ENCODE data around the gene RDH16. TPM values are rescaled to one million over a fixed set of nuclear protein-coding genes. Genes with fewer than 3 reads are reported as not detected.

The RDH16 gene
- total RNA-seq, 1 experiment from 2014 or later, result 0.59 TPM

DNA sequence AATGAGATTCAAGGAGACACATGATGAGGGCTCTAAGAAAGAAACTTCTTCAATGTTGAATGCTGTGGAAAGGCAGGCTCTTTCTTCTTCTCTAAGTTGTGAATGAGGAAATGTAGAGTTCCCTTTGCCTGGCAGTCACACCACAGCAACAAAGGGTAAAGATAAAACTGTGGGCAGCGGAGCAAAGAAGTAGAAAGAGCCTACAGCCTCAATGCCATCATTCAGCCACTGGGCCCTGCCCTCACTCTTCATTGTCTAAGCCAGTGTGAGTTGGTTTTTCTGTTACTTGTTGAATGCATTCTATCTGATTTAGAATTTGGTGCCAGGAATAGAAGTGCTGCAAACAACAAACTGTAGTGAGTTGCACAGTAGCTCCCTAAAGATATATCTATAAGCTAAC is 35.4 kb downstream of the RDH16 start:
- CTCF ChIA-PET, result no interaction called here
- DNase-seq (ENCODE audit: low read depth, low spot score), result no peak
- no peaks in the 10 kb centered on the region for H3K36me3 ChIP-seq (ENCODE audit: control insufficient read depth in 1 of 2, insufficient read depth in 2 of 2, low read length in 2 of 2)
- H3K9me3 ChIP-seq (ENCODE audit: control insufficient read depth in 1 of 2, insufficient read depth in 1 of 2, low read depth in 1 of 2, low read length in 2 of 2), result no peaks in the 10 kb centered on the region
- no peaks in the 10 kb centered on the region for H4K20me1 ChIP-seq (ENCODE audit: insufficient read depth)
- H3K27me3 ChIP-seq (ENCODE audit: insufficient read depth, low read length), result no peaks in the 10 kb centered on the region; the same call in 1 of the 2 replicates
- no peaks in the 10 kb centered on the region for H3K4me1 ChIP-seq (ENCODE audit: control insufficient read depth in 1 of 2, insufficient read depth in 2 of 2, low read length in 2 of 2)
- intact Hi-C loops (cut with micrococcal nuclease), result no loop called here
- BruUV-seq (replicated peaks), result no TSS peak
- POLR2A ChIA-PET, result no interaction called here
- no peak overlapping the region for H3K9ac ChIP-seq (ENCODE audit: low read length)
- TF ChIP-seq POLR2A (IDR thresholded peaks at IDR 0.05; ENCODE audit: borderline replicate concordance, extremely low read depth, insufficient read depth, insufficient read length) (no peak), ZFX (IDR thresholded peaks at IDR 0.05) (no peak), CBX3 (IDR thresholded peaks at IDR 0.05; ENCODE audit: low read depth) (no peak), SP1 (IDR thresholded peaks at IDR 0.05; ENCODE audit: low read depth) (no peak), ZNF274 (IDR thresholded peaks at IDR 0.05; ENCODE audit: low read depth, low read length) (no peak), FOSL1 (IDR thresholded peaks at IDR 0.05; ENCODE audit: low read depth) (no peak), SRF (IDR thresholded peaks at IDR 0.05; ENCODE audit: low read depth) (no peak), RAD21 (IDR thresholded peaks at IDR 0.05; ENCODE audit: low read depth) (no peak), EGR1 (IDR thresholded peaks at IDR 0.05; ENCODE audit: low read depth) (no peak), CTCF (IDR thresholded peaks at IDR 0.05 in 2 of 3, conservative IDR thresholded peaks at IDR 0.05 in 1 of 3; ENCODE audit: borderline replicate concordance in 1 of 3, insufficient read depth in 1 of 3, low read depth in 2 of 3, low read length in 2 of 3) (no peak), JUND (IDR thresholded peaks at IDR 0.05) (no peak), CEBPB (IDR thresholded peaks at IDR 0.05; ENCODE audit: low read depth) (no peak), SIN3A (IDR thresholded peaks at IDR 0.05; ENCODE audit: low read depth) (no peak), EZH2phosphoT487 (IDR thresholded peaks at IDR 0.05; ENCODE audit: borderline replicate concordance) (no peak)
- TF ChIP-seq, protein P1, sequence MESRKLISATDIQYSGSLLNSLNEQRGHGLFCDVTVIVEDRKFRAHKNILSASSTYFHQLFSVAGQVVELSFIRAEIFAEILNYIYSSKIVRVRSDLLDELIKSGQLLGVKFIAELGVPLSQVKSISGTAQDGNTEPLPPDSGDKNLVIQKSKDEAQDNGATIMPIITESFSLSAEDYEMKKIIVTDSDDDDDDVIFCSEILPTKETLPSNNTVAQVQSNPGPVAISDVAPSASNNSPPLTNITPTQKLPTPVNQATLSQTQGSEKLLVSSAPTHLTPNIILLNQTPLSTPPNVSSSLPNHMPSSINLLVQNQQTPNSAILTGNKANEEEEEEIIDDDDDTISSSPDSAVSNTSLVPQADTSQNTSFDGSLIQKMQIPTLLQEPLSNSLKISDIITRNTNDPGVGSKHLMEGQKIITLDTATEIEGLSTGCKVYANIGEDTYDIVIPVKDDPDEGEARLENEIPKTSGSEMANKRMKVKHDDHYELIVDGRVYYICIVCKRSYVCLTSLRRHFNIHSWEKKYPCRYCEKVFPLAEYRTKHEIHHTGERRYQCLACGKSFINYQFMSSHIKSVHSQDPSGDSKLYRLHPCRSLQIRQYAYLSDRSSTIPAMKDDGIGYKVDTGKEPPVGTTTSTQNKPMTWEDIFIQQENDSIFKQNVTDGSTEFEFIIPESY (IDR thresholded peaks at IDR 0.05; ENCODE audit: extremely low read depth, insufficient replicate concordance, low read length), result no peak
- no peaks in the 10 kb centered on the region for H3K79me2 ChIP-seq (ENCODE audit: insufficient read depth, low read length)
- no peak overlapping the region for H3K4me3 ChIP-seq (replicated peaks in 1 of 2; ENCODE audit: low read depth in 1 of 2, low read length in 2 of 2)
- H3K4me2 ChIP-seq (ENCODE audit: low read length), result no peak overlapping the region
- RAD21 ChIA-PET (ENCODE audit: low non-redundant PET in 1 of 2, low total read pairs in 2 of 2, uncharacterized antibody in 2 of 2, unreplicated experiment in 2 of 2), result no interaction called here
- ATAC-seq, result no peak
- H3K27ac ChIP-seq (ENCODE audit: low read depth, low read length), result no peak overlapping the region
- no peak overlapping the region for H2AFZ ChIP-seq (ENCODE audit: low read depth, low read length, poor library complexity, severe bottlenecking)
- no peaks in the 10 kb centered on the region for H3K9me2 ChIP-seq (ENCODE audit: insufficient read depth)
